Subcutaneous adipose tissue (tissue), 4 donors: ENCODE data around the gene SNX18. TPM values are rescaled to one million over a fixed set of nuclear protein-coding genes. Genes with fewer than 3 reads are reported as not detected.

Experiments
- total RNA-seq, 4 donors: library from RNA; depleted of rRNA; stranded (reverse); fragments of >200 nt; gene quantifications; one replicate each; pipeline ENCODE4 v1.1.0, GENCODE V29; 2016
- TF ChIP-seq, protein P1 (sequence below): fragments of 450-650 bp; IDR thresholded peaks from one replicate; pipeline ENCODE4 v1.5.1; 2016; ENCODE audit warnings: low read depth, mild to moderate bottlenecking, control low read depth, antibody characterized with exemption, moderate library complexity

Gene SNX18
- total RNA-seq, 4 donors from 2014 or later, result 26.7 to 54.6 (median 40.2) TPM

DNA sequence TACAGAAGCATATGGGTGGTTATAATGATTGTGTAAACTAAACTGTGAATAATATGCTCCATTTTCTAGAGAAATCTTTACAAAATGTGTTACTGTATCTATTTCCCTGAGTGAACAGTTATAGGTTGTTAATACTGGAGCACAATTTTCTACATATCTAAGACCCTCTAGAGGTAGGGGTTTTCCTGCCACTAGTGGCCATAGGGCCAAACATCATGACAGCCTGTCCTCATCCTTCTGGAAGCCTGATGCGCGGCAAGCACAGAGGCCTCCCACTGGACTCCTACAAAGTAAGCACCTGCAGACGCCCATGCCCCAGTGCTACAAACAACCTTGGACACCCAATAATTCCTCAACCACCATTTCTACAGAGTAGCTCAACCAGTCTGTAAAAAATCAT, 1.9 kb upstream of the SNX18 start:
- TF ChIP-seq, protein P1, sequence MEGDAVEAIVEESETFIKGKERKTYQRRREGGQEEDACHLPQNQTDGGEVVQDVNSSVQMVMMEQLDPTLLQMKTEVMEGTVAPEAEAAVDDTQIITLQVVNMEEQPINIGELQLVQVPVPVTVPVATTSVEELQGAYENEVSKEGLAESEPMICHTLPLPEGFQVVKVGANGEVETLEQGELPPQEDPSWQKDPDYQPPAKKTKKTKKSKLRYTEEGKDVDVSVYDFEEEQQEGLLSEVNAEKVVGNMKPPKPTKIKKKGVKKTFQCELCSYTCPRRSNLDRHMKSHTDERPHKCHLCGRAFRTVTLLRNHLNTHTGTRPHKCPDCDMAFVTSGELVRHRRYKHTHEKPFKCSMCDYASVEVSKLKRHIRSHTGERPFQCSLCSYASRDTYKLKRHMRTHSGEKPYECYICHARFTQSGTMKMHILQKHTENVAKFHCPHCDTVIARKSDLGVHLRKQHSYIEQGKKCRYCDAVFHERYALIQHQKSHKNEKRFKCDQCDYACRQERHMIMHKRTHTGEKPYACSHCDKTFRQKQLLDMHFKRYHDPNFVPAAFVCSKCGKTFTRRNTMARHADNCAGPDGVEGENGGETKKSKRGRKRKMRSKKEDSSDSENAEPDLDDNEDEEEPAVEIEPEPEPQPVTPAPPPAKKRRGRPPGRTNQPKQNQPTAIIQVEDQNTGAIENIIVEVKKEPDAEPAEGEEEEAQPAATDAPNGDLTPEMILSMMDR, result no peak

DNA sequence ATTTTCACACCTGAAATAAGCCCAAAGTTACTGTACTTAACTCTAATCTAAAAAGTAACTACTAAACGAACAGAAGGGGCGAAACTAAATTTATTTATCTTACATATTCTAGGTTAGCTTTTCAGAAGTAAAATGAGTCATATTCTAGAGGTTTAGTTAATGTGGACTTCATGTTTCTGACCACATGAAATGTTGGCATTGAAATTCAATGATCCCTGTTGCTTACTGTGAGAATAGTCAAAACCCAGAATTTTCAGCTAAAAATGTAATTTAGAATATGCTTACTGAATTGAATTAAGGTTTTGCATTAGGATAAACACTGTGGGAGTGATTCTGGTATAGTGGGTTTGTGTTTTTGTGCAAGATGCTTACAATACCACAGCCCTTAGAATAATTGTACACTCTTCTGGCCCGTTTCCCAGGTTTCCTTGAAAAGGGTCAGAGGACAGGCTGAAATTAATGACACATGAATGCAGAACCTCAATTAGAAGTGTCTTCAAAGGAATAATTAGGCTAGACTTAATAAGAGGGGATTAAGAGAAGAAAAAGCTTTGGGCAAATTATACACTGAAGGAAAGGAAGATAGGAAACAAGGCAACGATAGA, 1.4 kb upstream of the SNX18 start:
- TF ChIP-seq, protein P1, result no peak

DNA sequence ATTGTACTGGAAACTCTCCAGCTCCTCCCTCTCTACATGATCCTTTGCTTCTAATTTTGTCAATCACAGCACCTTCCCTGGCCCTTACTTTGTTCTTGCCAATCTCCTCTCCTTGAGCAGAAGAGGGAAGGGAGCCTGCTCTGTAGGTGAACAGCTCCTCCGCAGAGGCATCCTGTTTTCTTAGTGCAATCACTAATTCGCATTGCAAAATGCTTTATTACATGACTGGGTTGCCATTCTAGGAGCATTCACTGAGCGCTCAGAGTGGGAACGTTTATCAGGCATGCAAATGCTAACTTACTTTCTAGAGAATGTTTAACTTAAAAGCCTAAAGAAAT, 416 bp upstream of the SNX18 start:
- TF ChIP-seq, protein P1, result no peak

DNA sequence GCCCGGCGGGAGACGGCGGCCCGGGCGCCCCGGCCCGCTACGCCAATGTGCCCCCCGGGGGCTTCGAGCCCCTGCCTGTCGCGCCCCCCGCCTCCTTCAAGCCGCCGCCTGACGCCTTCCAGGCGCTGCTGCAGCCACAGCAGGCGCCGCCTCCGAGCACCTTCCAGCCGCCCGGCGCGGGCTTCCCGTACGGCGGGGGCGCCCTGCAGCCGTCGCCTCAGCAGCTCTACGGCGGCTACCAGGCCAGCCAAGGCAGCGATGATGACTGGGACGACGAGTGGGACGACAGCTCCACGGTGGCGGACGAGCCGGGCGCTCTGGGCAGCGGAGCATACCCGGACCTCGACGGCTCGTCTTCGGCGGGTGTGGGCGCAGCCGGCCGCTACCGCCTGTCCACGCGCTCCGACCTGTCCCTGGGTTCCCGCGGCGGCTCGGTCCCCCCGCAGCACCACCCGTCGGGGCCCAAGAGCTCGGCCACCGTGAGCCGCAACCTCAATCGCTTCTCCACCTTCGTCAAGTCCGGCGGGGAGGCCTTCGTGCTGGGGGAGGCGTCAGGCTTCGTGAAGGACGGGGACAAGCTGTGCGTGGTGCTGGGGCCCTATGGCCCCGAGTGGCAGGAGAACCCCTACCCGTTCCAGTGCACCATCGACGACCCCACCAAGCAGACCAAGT, 723 bp downstream of the SNX18 start:
- TF ChIP-seq, protein P1, result no peak

GRCh38 chr5:54518818-54519508, 1.4 kb downstream of the SNX18 start:
- TF ChIP-seq, protein P1, result no peak

GRCh38 chr5:54519509-54519876, 1.9 kb downstream of the SNX18 start:
- TF ChIP-seq, protein P1, result no peak

DNA sequence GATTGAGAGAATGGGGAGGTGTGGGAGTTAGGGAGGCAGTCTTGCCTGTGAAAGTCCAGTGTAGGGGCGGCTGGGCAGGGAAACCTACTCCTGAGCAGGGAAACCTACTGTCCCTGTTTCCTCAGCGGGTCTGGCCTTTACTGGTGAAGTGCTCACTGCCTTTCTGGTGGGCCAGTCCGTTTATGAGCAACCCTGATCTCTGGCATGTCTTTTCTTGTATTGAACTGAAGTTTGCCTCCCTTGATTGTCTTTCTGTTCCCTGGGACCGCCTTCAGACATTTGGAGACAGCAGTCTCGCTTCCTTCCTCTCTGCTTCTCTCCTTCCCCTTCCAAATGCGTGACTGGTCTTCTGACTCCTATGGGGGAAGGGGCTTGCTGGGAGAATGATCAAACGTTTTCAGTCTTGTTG, 2.9 kb downstream of the SNX18 start:
- TF ChIP-seq, protein P1, result no peak
